GM19193 (cell line): ENCODE results near the gene CD164L2.

Experiments used
- POLR2A ChIP-seq: IDR thresholded peaks from 4 replicates; pipeline ENCODE4 v1.6.1; 2011; ENCODE audit not compliant: insufficient read depth, insufficient read length; ENCODE audit errors: extremely low read depth

The CD164L2 gene

DNA sequence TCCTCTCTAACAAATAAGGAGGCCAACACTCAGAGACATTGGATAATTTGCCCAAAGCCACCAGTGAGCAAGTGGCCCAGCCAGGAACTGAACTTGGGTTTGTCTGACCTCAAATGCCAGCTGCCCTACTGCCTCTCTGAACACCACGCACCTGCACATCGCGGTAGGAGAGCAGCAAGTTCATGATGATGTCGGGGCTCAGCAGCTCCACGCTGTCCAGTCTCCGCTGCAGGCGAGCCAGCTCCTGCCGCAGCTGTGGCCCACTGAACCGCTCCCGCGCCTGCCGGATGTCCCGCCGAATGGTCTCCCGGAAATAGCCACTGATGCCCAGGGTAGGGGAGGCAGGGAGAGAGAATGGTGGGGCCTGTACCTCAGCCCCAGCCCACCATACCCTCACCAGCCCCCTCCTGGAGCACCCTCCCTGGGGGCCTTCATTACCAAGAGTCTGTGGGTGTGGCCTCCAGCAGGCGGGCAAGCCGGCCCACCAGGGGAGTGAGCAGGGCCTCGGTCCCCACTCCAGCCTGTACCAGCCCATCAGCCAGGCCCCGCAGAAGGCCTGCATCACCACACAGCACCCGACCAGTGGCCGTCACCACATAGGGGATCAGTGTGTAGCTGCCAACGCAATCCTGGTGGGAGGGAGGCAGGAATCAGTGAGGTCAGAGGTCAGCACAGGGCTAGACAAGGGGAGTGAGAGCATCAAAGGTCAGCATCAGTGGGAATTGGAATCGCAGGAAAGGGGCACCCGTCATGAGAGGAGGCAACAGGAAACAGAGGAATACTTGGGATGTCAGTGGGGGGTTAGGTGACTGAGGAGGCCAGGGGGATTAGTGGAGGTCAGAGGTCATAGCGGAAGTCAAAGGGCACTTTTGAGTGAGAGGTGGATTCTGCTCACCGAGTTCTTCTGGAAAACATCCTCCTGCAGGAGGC, 19.1 kb downstream of the CD164L2 start:
- TF ChIP-seq POLR2A, result no peak

GRCh38 chr1:27361553-27361952, 21.6 kb downstream of the CD164L2 start:
- TF ChIP-seq POLR2A, result no peak

GRCh38 chr1:27361044-27361402, 22.1 kb downstream of the CD164L2 start:
- TF ChIP-seq POLR2A, result no peak

DNA sequence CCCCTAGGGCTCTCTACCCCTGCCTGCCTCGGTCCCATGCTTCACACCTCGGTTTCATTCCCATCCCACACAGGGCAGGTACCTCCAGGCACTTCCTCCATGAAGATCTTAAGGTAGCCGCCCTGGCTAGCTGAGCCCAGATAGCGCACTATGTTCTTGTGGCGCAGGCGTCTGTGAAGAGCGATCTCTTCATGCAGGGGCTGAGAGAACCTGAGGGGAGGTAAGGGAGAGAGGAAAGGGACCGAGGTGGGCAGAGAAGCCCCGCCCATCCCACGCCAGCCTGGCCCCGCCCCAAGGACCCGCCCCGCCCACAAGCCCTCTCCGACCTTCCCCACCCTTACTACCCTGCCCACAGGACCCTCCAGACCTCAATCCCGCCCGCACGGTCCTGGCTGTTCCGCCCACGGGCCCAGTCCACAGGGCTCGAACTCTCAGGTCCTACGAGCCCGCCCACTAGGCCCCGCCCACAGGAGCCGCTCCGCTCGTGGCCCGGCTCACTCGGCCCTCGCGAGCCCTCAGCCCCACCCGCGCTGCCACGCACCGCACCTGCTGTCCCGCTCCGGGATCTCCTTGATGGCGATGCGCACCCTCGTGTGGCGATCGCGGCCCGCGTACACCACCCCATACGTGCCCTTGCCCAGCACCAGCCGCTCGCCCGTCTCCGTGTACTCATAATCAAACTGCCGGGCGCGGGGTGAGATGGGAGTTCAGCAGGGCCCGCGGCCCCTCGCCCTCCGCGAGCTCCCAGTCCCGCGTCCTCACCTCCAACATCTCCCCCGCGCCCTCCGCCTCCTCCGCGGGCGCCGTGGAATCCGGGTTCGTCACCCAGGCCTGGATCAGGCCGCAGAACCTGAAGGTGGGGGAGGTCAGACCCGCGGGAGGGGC, 22.7 kb downstream of the CD164L2 start:
- TF ChIP-seq POLR2A, result no peak

DNA sequence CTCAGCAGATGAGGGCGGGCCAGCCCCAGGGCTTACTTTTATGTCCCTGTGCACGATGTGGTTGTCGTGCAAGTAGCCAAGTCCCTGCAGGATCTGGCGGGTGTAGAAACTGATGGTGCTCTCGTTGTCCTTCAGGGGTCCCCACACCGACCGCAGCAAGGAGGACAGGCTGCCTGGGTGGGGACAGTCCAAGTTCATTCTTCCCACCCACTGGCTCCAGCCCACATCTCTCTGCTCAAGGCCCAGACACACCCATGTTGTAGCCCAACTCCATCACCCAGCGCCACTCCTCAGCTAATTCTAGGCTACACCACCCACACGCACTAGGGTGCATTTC, 23.3 kb downstream of the CD164L2 start:
- TF ChIP-seq POLR2A, result no peak

DNA sequence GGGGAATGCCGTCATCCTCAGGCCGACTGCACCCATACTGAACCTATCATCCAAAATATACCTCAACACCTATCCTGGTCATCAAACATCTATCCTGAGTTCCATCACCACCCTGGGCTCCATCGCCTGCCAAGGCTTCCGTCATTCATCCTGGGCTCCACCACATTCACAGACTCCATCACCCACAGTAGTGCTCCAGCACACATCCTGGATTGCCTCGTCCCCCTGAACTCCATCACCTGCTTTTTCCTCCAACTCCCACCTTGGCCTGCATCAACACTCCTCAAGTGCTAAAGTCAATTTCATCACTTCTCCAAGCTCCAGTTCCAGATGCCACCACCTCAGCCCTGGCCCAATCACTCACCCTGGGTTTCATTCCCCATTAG, 24.2 kb downstream of the CD164L2 start:
- no peak for TF ChIP-seq POLR2A

DNA sequence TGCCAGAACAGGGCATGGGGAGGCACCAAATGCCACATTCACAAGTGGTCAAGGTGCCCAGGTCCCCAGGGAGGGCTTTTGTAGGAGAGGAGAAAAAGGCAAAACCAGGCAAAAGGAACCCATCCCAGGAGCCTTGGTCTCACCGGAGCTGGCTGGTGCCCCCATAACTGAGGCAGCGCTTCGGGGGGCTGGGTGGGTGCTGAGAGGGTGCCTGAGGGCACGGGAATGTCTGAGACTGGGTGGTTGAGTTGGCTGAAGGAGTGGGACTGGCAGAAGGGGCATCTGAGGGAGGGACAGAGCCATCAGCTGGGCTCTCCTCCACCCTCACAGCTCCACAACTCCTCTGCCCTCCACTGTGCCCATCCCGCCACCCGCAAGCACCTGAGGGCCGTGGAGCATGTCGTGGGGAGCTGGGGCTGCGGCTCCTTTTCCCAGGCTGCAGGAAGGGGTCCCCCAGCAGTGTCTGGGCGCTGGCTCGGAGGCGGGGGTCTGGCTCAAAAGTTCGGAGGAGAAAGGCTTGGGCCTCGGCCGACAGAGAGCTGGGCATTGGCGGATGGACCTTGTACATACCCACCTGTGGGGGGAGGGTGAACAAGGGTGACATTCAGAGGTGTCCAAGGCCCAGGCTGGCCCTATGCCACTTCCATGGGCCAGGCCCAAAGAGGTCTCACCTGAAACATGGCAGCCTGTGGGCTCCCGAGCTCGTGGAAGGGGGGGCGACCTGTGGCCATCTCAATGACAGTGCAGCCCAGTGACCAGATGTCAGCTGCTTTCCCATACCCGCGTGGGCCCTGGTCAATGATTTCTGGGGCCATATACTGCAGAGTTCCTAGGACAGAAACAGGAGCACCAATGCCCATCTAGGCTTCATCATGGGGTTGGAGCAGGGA, 24.9 kb downstream of the CD164L2 start:
- no peak for TF ChIP-seq POLR2A

GRCh38 chr1:27357281-27358037, 25.7 kb downstream of the CD164L2 start:
- TF ChIP-seq POLR2A, result no peak

- no peak for TF ChIP-seq POLR2A
These were observed 26.4 kb downstream of the CD164L2 start for GRCh38 chr1:27356619-27357280.

DNA sequence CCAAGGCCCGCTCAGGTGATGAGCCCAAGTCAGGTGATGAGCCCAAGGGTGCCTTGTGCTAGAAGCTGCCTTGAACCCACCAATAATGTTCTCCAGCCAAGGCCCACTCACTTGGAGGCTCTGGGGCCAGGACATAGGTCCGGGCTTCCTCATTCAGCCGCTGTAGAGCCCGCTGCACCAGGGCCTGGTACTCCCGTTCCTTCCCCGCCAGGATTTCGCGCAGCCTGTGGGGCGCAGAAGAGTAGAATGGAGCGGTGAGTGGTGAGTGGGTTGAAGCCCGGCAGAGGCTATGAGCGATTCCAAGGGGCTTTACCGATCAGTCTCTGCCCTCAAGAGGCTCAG, 26.9 kb downstream of the CD164L2 start:
- no peak for TF ChIP-seq POLR2A

DNA sequence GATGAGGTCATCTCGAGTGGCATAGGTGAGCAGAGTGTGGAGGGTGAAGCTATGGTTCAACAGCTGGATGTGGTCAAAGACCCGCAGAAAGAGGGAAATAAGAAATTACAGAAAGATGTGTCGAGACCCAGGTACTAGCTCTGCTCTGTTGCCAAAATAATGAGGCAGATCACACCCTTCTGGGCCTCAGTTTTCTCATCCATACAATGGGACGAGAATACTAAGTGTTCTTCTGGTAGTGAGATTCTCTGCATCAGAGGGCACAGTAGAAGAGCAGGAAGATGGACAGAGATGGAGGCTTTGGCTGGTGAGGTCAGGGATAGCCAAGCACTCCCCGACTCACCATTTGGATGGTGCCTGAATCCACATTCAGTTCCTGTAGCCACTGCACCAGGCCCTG, 27.4 kb downstream of the CD164L2 start:
- TF ChIP-seq POLR2A, result no peak

GRCh38 chr1:27353629-27354028, 29.5 kb downstream of the CD164L2 start:
- no peak for TF ChIP-seq POLR2A

- no peak for TF ChIP-seq POLR2A
These were observed 30.0 kb downstream of the CD164L2 start for GRCh38 chr1:27353166-27353565.

GRCh38 chr1:27351541-27352107, 31.5 kb downstream of the CD164L2 start:
- TF ChIP-seq POLR2A, result no peak
